Activated naive CD4-positive, alpha-beta T cell treated with anti-CD3 and anti-CD28 coated beads for 36 hours (primary cell): Measurements from ENCODE around the gene ZCCHC7. TPM values are rescaled to one million over a fixed set of nuclear protein-coding genes. Genes with fewer than 3 reads are reported as not detected.

Experiments
- CTCF ChIA-PET: fragments of 350-600 bp; sonication (Branson Sonifier 250); formaldehyde crosslinking; loops from one replicate; lab custom pipeline; 2021; ENCODE audit warnings: antibody characterized with exemption; lab: Charles Lee
- DNase-seq: peaks from one replicate; pipeline ENCODE4 v3.0.0-alpha.2; 2020
- H3K27ac Mint-ChIP-seq: one replicate; pipeline ENCODE4 v1.8.0; 2021; ENCODE audit warnings: mild to moderate bottlenecking, mixed read lengths
- H3K27me3 Mint-ChIP-seq: one replicate; pipeline ENCODE4 v1.8.0; 2021; ENCODE audit warnings: low read depth, mixed read lengths
- H3K36me3 Mint-ChIP-seq: one replicate; pipeline ENCODE4 v1.8.0; 2021; ENCODE audit warnings: low read depth, mixed read lengths
- H3K4me1 Mint-ChIP-seq: one replicate; pipeline ENCODE4 v1.8.0; 2021; ENCODE audit warnings: low read depth, mixed read lengths
- H3K4me3 Mint-ChIP-seq: one replicate; pipeline ENCODE4 v1.8.0; 2021; ENCODE audit warnings: mild to moderate bottlenecking, moderate library complexity, mixed read lengths
- H3K9me3 Mint-ChIP-seq: one replicate; pipeline ENCODE4 v1.8.0; 2021; ENCODE audit warnings: mixed read lengths
- intact Hi-C: fragments of 100-400 bp; cut with micrococcal nuclease; formaldehyde crosslinking; loops from one replicate; pipeline ENCODE4 v1.15.1; 2023
- total RNA-seq, 2 experiments: library from RNA; stranded (reverse); gene quantifications; one replicate each; pipeline ENCODE4 v1.2.3, GENCODE V29; 2021

ZCCHC7 gene
- total RNA-seq, 2 experiments from 2014 or later = 28.8 to 29.1 TPM

DNA sequence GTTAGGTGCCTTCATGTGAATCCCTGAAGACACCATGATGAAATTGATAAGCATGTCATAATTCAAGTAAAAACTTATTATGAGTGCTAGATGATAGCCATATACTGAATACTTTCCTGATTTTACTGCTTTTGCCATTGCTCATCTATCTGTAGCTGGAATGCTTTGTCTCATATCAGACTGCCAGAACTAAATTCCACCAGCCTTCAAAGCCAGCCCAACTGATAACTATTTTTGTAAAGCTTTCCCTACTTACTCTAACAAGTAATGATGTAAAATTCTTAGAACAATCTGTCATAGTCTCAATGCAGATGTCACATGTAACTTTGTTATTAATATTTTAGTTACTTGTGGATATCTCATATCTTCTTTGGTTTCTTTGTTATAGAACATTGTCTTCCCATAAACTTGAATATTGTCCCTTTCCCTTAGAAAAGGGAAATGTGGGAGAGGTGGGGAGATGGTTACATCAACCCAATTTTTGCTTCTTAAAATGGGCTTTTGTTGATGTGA, 128.3 kb downstream of the ZCCHC7 start:
- no peak for DNase-seq
- H3K4me3 Mint-ChIP-seq = no peak overlapping the region
- CTCF ChIA-PET = no interaction called here
- no peaks in the 10 kb centered on the region for H3K27me3 Mint-ChIP-seq
- no peak overlapping the region for H3K27ac Mint-ChIP-seq
- H3K4me1 Mint-ChIP-seq = peaks cover 3% of the 10 kb centered on the region
- intact Hi-C loops = loop anchor here (1.0 kb wide), 1 partner anchor 22 kb away; no protein-coding TSS in a partner anchor
- no peaks in the 10 kb centered on the region for H3K9me3 Mint-ChIP-seq
- H3K36me3 Mint-ChIP-seq = peaks cover 40% of the 10 kb centered on the region

GRCh38 chr9:37251452-37251851, 131.1 kb downstream of the ZCCHC7 start:
- peaks cover 40% of the 10 kb centered on the region for H3K36me3 Mint-ChIP-seq
- H3K4me1 Mint-ChIP-seq = peaks cover 12% of the 10 kb centered on the region
- no peaks in the 10 kb centered on the region for H3K27me3 Mint-ChIP-seq
- no peak for DNase-seq
- no peak overlapping the region for H3K4me3 Mint-ChIP-seq
- intact Hi-C loops = no loop called here
- H3K27ac Mint-ChIP-seq = no peak overlapping the region
- H3K9me3 Mint-ChIP-seq = no peaks in the 10 kb centered on the region
- CTCF ChIA-PET = interaction anchor here (0.5 to 1.5 kb wide), 3 partner anchors 9 to 260 kb away, joined by 3 to 5 read pairs (median 3); no protein-coding TSS in a partner anchor

DNA sequence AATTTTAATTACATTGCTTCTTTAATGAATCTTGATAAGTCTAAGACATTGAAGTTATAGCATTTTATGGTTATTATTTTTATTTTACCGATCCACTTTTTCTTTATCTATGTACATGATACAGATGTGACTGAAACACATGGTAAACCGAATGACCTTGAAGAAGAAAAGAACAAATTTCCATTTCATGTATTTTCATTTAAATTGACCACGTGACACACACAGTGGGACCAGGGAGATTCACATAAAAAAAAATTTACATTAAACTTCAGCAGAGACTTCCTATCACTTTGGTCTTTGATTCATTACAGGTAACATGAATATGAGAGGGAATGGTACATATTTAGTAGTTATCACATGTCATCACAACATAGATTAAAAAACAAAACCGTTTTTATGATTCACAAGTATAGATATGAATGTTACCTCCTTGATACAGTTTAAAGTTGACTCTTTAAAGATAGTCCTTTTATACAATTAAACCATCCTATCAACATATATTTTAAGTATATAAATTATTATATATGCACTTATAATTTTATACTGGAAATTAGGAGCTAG, 133.1 kb downstream of the ZCCHC7 start:
- Mint-ChIP-seq H3K36me3 (peaks cover 37% of the 10 kb centered on the region), H3K4me3 (no peak overlapping the region), H3K27ac (no peak overlapping the region), H3K9me3 (no peaks in the 10 kb centered on the region), H3K27me3 (no peaks in the 10 kb centered on the region), H3K4me1 (peaks cover 25% of the 10 kb centered on the region)
- intact Hi-C loops = no loop called here
- DNase-seq = no peak
- CTCF ChIA-PET = no interaction called here

GRCh38 chr9:37255187-37255586, 134.8 kb downstream of the ZCCHC7 start:
- intact Hi-C loops = no loop called here
- H3K27ac Mint-ChIP-seq = no peak overlapping the region
- no peaks in the 10 kb centered on the region for H3K9me3 Mint-ChIP-seq
- no peak overlapping the region for H3K4me3 Mint-ChIP-seq
- peaks cover 29% of the 10 kb centered on the region for H3K36me3 Mint-ChIP-seq
- no peaks in the 10 kb centered on the region for H3K27me3 Mint-ChIP-seq
- DNase-seq = no peak
- CTCF ChIA-PET = interaction anchor here (1.0 kb wide), 1 partner anchor 11 kb away, joined by 4 read pairs; no protein-coding TSS in a partner anchor
- H3K4me1 Mint-ChIP-seq = peaks cover 27% of the 10 kb centered on the region

DNA sequence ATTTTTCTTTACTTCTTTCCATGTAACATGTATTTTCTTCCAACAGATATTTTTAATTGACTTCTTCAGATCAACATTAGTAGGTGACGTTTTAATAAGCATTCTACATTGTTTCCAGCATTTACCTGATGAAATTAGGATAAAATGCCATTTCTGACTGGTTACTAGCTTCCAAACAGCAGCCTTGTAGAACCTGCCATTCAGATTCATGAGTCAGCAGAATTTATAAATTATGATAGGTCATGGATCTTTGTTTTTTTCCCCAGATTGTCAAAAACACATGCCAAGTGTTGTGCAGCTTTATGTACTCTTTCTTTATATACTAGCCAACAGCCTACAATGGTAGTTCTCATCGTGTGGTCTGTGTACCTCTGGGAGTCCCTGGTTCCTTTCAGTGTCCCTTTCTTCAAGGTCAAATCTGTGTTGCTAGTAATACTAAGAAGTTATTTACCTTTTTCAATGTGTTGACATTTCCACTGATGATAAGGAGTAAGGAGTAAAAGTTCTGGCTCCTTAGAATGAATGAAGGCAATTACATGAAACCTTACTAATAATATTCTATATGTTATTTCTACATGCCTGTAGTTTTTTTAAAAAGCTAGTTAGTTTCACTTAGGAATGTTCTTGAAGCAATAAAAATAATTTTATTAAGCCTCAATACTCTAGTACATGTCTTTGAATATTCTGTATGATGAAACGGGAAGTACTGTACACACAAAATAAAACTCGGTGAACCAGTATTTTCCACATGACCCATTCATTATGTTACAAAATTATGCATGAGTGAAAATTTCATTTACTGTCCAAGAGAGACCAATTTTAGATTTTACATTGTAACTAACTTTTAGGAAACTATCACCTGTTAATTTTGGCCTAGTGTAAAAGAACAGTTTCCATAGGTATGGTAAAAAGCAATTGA, 135.8 kb downstream of the ZCCHC7 start:
- Mint-ChIP-seq H3K4me1 (peaks cover 30% of the 10 kb centered on the region), H3K9me3 (no peaks in the 10 kb centered on the region), H3K4me3 (no peak overlapping the region), H3K27me3 (no peaks in the 10 kb centered on the region), H3K36me3 (peaks cover 25% of the 10 kb centered on the region), H3K27ac (no peak overlapping the region)
- CTCF ChIA-PET = interaction anchor here (1.0 kb wide), 1 partner anchor 12 kb away, joined by 4 read pairs; no protein-coding TSS in a partner anchor
- intact Hi-C loops = no loop called here
- DNase-seq = no peak

- CTCF ChIA-PET = interaction anchor here (1.0 to 1.2 kb wide), 2 partner anchors 19 to 264 kb away, joined by 3 read pairs; no protein-coding TSS in a partner anchor
- H3K4me3 Mint-ChIP-seq = no peak overlapping the region
- intact Hi-C loops = loop anchor here (5.0 kb wide), 2 partner anchors 138 to 263 kb away; partner anchors contain the start of gene ZCCHC7
These were observed 139.6 kb downstream of the ZCCHC7 start for GRCh38 chr9:37259951-37260350.

GRCh38 chr9:37262410-37262809, 142.0 kb downstream of the ZCCHC7 start:
- DNase-seq = no peak
- CTCF ChIA-PET = no interaction called here
- Mint-ChIP-seq H3K4me1 (peaks cover 9% of the 10 kb centered on the region), H3K27me3 (no peaks in the 10 kb centered on the region), H3K27ac (no peak overlapping the region), H3K36me3 (peaks cover 12% of the 10 kb centered on the region), H3K4me3 (no peak overlapping the region), H3K9me3 (no peaks in the 10 kb centered on the region)
- intact Hi-C loops = loop anchor here (5.0 kb wide), 2 partner anchors 140 to 265 kb away; partner anchors contain the start of gene ZCCHC7

More at GRCh38 chr9:37259951-37260350, 139.6 kb downstream of the ZCCHC7 start:
- no peaks in the 10 kb centered on the region for H3K27me3 Mint-ChIP-seq
- no peaks in the 10 kb centered on the region for H3K9me3 Mint-ChIP-seq
- DNase-seq = no peak
- peaks cover 26% of the 10 kb centered on the region for H3K4me1 Mint-ChIP-seq
- peaks cover 13% of the 10 kb centered on the region for H3K36me3 Mint-ChIP-seq
- H3K27ac Mint-ChIP-seq = no peak overlapping the region

- Mint-ChIP-seq H3K4me3 (no peak overlapping the region), H3K9me3 (no peaks in the 10 kb centered on the region), H3K27me3 (no peaks in the 10 kb centered on the region), H3K27ac (no peak overlapping the region), H3K36me3 (peaks cover 14% of the 10 kb centered on the region), H3K4me1 (peaks cover 3% of the 10 kb centered on the region)
- intact Hi-C loops = loop anchor here (5.0 kb wide), 2 partner anchors 142 to 267 kb away; partner anchors contain the start of gene ZCCHC7
- CTCF ChIA-PET = no interaction called here
- DNase-seq = no peak
These were observed 144.2 kb downstream of the ZCCHC7 start for GRCh38 chr9:37264539-37264938.

DNA sequence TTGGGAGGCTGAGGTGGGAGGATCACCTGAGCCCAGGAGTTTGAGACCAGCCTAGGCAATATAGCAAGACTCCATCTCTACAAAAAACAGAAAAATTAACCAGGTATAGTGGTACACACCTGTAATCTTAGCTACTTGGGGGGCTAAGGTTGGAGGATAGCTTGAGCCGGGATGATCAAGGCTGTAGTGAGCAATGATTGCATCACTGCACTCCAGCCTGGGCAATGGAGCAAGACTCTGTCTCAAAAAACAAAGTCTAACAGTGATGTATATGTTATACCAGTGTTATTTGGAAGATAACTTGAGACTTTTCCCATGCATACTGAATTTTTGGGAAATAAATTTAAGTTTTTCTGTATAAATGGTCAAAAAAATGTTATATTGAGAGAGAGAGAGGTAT, 146.3 kb downstream of the ZCCHC7 start:
- Mint-ChIP-seq H3K36me3 (peaks cover 15% of the 10 kb centered on the region), H3K27me3 (no peaks in the 10 kb centered on the region), H3K4me3 (no peak overlapping the region), H3K9me3 (peaks cover 3% of the 10 kb centered on the region), H3K27ac (no peak overlapping the region), H3K4me1 (peaks cover 6% of the 10 kb centered on the region)
- no peak for DNase-seq
- CTCF ChIA-PET = interaction anchor here (1.0 kb wide), 1 partner anchor 43 kb away, joined by 3 read pairs; no protein-coding TSS in a partner anchor
- intact Hi-C loops = no loop called here

DNA sequence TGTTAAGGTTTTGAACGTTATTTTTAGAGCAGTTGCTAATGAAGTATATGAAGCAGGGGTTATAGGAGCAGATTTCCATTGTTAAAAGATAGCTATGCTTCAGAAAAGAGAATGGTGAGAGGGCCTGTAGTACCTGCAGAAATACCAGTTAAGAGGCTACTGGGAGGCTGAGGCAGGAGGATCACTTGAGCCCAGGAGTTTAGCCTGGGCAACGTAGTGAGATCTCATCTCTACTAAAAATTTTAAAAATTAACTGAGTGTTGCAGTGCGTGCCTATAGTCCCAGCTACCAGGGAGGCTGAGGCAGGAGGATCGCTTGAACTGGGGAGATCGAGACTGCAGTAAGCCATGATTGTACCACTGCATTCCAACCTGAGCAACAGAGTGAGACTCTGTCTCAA, 148.8 kb downstream of the ZCCHC7 start:
- H3K27me3 Mint-ChIP-seq = no peaks in the 10 kb centered on the region
- H3K4me1 Mint-ChIP-seq = peaks cover 6% of the 10 kb centered on the region
- DNase-seq = no peak
- H3K4me3 Mint-ChIP-seq = no peak overlapping the region
- CTCF ChIA-PET = no interaction called here
- H3K27ac Mint-ChIP-seq = no peak overlapping the region
- intact Hi-C loops = no loop called here
- H3K36me3 Mint-ChIP-seq = peaks cover 26% of the 10 kb centered on the region
- peaks cover 11% of the 10 kb centered on the region for H3K9me3 Mint-ChIP-seq

GRCh38 chr9:37271679-37272078, 151.3 kb downstream of the ZCCHC7 start:
- H3K36me3 Mint-ChIP-seq = peaks cover 27% of the 10 kb centered on the region
- no peak overlapping the region for H3K27ac Mint-ChIP-seq
- H3K4me3 Mint-ChIP-seq = no peak overlapping the region
- intact Hi-C loops = no loop called here
- H3K27me3 Mint-ChIP-seq = no peaks in the 10 kb centered on the region
- CTCF ChIA-PET = no interaction called here
- peaks cover 11% of the 10 kb centered on the region for H3K9me3 Mint-ChIP-seq
- DNase-seq = no peak
- peaks cover 6% of the 10 kb centered on the region for H3K4me1 Mint-ChIP-seq

- H3K27ac Mint-ChIP-seq = no peak overlapping the region
- H3K4me1 Mint-ChIP-seq = peaks cover 10% of the 10 kb centered on the region
- H3K4me3 Mint-ChIP-seq = no peak overlapping the region
- no peak for DNase-seq
- H3K27me3 Mint-ChIP-seq = no peaks in the 10 kb centered on the region
- H3K36me3 Mint-ChIP-seq = peaks cover 29% of the 10 kb centered on the region
- CTCF ChIA-PET = no interaction called here
- peaks cover 11% of the 10 kb centered on the region for H3K9me3 Mint-ChIP-seq
- intact Hi-C loops = no loop called here
These were observed 153.2 kb downstream of the ZCCHC7 start for GRCh38 chr9:37273595-37273994.
